PC-3 (cell line): ENCODE measurements around the gene TOLLIP. TPM values are rescaled to one million over a fixed set of nuclear protein-coding genes. Genes with fewer than 3 reads are reported as not detected.

Experiments
- ATAC-seq: fragments of 200-7000 bp; cut with Tn5 transposase; 2 replicates; pipeline ENCODE4 v1.9.1; 2020; ENCODE audit warnings: mild to moderate bottlenecking, moderate library complexity
- BruUV-seq: library from RNA; stranded (reverse); fragments of 400-500 nt; replicated peaks from 2 replicates; lab custom pipeline; 2021; lab: Mats Ljungman, UMichigan
- CTCF ChIA-PET: fragments of 300-600 bp; sonication (Branson Sonifier 250); formaldehyde crosslinking; loops from one replicate; lab custom pipeline; 2022; ENCODE audit warnings: antibody characterized with exemption; lab: Charles Lee
- POLR2A ChIA-PET: fragments of 300-600 bp; sonication (Branson Sonifier 250); formaldehyde crosslinking; loops from one replicate; lab custom pipeline; 2022; ENCODE audit warnings: antibody characterized with exemption; ENCODE audit not compliant: unreplicated experiment; lab: Charles Lee
- DNase-seq: peaks from one replicate; pipeline ENCODE4 v3.0.0-alpha.2; 2015
- H2AFZ ChIP-seq: fragments of 300-600 bp; sonication (generic); 2 replicates; pipeline ENCODE4 v1.6.0; 2016; ENCODE audit warnings: antibody characterized with exemption, low read length
- H3F3A ChIP-seq: fragments of 300-600 bp; sonication (generic); one replicate; pipeline ENCODE4 v1.6.0; 2017; ENCODE audit warnings: antibody characterized with exemption, low read length, control low read depth, mild to moderate bottlenecking; ENCODE audit not compliant: unreplicated experiment
- H3K27ac ChIP-seq: fragments of 300-600 bp; sonication (generic); 2 replicates; pipeline ENCODE4 v1.5.1; 2016; ENCODE audit warnings: mild to moderate bottlenecking, low read length
- H3K27me3 ChIP-seq: fragments of 300-600 bp; sonication (generic); 2 replicates; pipeline ENCODE4 v1.6.1; 2016; ENCODE audit warnings: low read length, mixed read lengths
- H3K36me3 ChIP-seq: fragments of 300-600 bp; sonication (generic); 2 replicates; pipeline ENCODE4 v1.6.1; 2016; ENCODE audit warnings: low read depth, mixed run types, low read length, mixed read lengths
- H3K4me1 ChIP-seq: fragments of 300-600 bp; sonication (generic); 2 replicates; pipeline ENCODE4 v1.5.1; 2016; ENCODE audit warnings: low read length; ENCODE audit not compliant: insufficient read depth
- H3K4me2 ChIP-seq: fragments of 300-600 bp; sonication (generic); 2 replicates; pipeline ENCODE4 v1.6.0; 2016; ENCODE audit warnings: low read length
- H3K4me3 ChIP-seq: fragments of 300-600 bp; sonication (generic); 2 replicates; pipeline ENCODE4 v1.5.1; 2016; ENCODE audit warnings: mild to moderate bottlenecking, low read length, mixed read lengths
- H3K79me2 ChIP-seq: fragments of 300-600 bp; sonication (generic); 2 replicates; pipeline ENCODE4 v1.6.1; 2017; ENCODE audit warnings: low read length, mixed read lengths
- H3K9ac ChIP-seq: fragments of 300-600 bp; sonication (generic); 2 replicates; pipeline ENCODE4 v1.6.0; 2016; ENCODE audit warnings: mild to moderate bottlenecking, low read length
- H3K9me2 ChIP-seq: fragments of 300-600 bp; sonication (generic); replicated peaks from 2 replicates; pipeline ENCODE4 v1.6.1; 2016; ENCODE audit warnings: mixed run types, low read length, mixed read lengths
- H3K9me3 ChIP-seq: fragments of 300-600 bp; sonication (generic); 2 replicates; pipeline ENCODE4 v1.6.1; 2016; ENCODE audit warnings: low read length, mixed read lengths
- H4K20me1 ChIP-seq: fragments of 300-600 bp; sonication (generic); 2 replicates; pipeline ENCODE4 v1.6.1; 2016; ENCODE audit warnings: low read length, mixed read lengths
- CTCF ChIP-seq: fragments of 300-600 bp; sonication (generic); conservative IDR thresholded peaks from 2 replicates; pipeline ENCODE4 v1.5.1; 2017; ENCODE audit warnings: antibody characterized with exemption, low read depth, mild to moderate bottlenecking, low read length
- EZH2 ChIP-seq: fragments of 300-600 bp; sonication (generic); IDR thresholded peaks from one replicate; pipeline ENCODE4 v1.6.1; 2017; ENCODE audit warnings: antibody characterized with exemption, mild to moderate bottlenecking, low read length; ENCODE audit not compliant: unreplicated experiment
- EZH2phosphoT487 ChIP-seq: fragments of 300-600 bp; sonication (generic); IDR thresholded peaks from 2 replicates; pipeline ENCODE4 v1.6.1; 2018; ENCODE audit warnings: mild to moderate bottlenecking, antibody characterized with exemption, low read length, borderline replicate concordance
- intact Hi-C: fragments of 100-400 bp; cut with micrococcal nuclease; formaldehyde crosslinking; loops from 2 replicates; pipeline ENCODE4 v1.9.0; 2023
- total RNA-seq: library from RNA; depleted of rRNA; stranded (reverse); fragments of >200 nt; gene quantifications from 2 replicates; pipeline ENCODE4 v1.2.3, GENCODE V29; 2014

Gene TOLLIP
- total RNA-seq, 1 experiment from 2014 or later: 43.2 TPM

GRCh38 chr11:1297011-1297575, 12.3 kb downstream of the TOLLIP start:
- H3F3A ChIP-seq: no peaks in the 10 kb centered on the region
- no peaks in the 10 kb centered on the region for H3K9me3 ChIP-seq
- no peak overlapping the region for H2AFZ ChIP-seq
- H3K9ac ChIP-seq: no peak overlapping the region
- peaks cover 56% of the 10 kb centered on the region for H3K79me2 ChIP-seq
- ATAC-seq (no peak), DNase-seq (no peak)
- H4K20me1 ChIP-seq: peaks cover 6% of the 10 kb centered on the region; the same call in 1 of the 2 replicates
- no peaks in the 10 kb centered on the region for H3K9me2 ChIP-seq
- no peak overlapping the region for H3K4me2 ChIP-seq
- BruUV-seq: no TSS peak
- intact Hi-C loops: no loop called here
- H3K4me1 ChIP-seq: peaks cover 13% of the 10 kb centered on the region; the same call in 1 of the 2 replicates
- no peaks in the 10 kb centered on the region; the same call in 1 of the 2 replicates for H3K36me3 ChIP-seq
- CTCF ChIA-PET: no interaction called here
- TF ChIP-seq EZH2phosphoT487 (no peak), CTCF (no peak)
- no peak overlapping the region for H3K4me3 ChIP-seq
- no peak overlapping the region for H3K27ac ChIP-seq
- POLR2A ChIA-PET: no interaction called here
- H3K27me3 ChIP-seq: no peaks in the 10 kb centered on the region

DNA sequence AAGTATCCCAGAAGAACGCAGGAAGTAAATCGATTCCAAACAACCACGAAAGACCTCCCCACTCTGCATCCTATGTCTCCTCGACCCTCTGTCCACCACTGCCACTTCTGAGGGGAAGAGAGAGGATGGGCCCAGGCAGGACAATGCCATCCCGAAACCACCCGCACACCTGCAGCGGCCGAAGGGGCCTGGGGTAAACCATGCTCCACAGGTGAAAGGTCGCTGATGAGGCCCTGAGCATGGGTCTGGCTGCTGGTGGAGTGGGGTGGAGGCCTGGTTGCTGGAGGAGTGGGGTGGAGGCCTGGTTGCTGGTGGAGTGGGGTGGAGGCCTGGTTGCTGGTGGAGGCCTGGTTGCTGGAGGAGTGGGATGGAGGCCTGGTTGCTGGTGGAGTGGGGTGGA, 13.1 kb downstream of the TOLLIP start:
- ATAC-seq: no peak
- H3K4me2 ChIP-seq: no peak overlapping the region
- no peak overlapping the region for H3K4me3 ChIP-seq
- peaks cover 6% of the 10 kb centered on the region; the same call in 1 of the 2 replicates for H4K20me1 ChIP-seq
- no peak for TF ChIP-seq EZH2
- no peak for TF ChIP-seq EZH2phosphoT487
- TF ChIP-seq CTCF: no peak
- no peak overlapping the region for H3K9ac ChIP-seq
- H3K4me1 ChIP-seq: peaks cover 13% of the 10 kb centered on the region; the same call in 1 of the 2 replicates
- no peaks in the 10 kb centered on the region for H3K27me3 ChIP-seq
- H2AFZ ChIP-seq: no peak overlapping the region
- no TSS peak for BruUV-seq
- H3F3A ChIP-seq: no peaks in the 10 kb centered on the region
- H3K9me2 ChIP-seq: no peaks in the 10 kb centered on the region
- peaks cover 48% of the 10 kb centered on the region for H3K79me2 ChIP-seq
- no peak for DNase-seq
- ChIA-PET CTCF (no interaction called here), POLR2A (no interaction called here)
- no peaks in the 10 kb centered on the region; the same call in 1 of the 2 replicates for H3K36me3 ChIP-seq
- no peak overlapping the region for H3K27ac ChIP-seq
- H3K9me3 ChIP-seq: no peaks in the 10 kb centered on the region
- intact Hi-C loops: no loop called here

DNA sequence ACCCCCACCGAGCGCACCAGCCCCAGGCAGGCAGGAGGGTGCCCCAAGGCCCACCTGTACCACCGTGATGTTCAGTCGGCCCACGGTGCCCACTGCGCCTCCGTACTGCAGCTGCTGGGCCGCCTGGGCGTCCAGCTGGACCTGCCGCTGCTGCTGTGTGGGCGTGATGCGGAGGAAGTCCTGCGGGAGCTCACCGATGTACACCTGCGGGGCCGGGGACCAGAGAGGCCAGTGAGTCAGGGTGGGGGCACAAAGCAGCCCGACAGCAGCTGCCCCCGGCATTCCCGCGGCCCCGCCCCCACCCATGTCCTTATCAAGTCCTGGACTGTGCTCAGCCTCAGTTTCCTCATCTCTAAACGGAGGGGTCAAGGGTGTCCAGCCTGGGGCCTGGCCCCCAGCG, 13.8 kb downstream of the TOLLIP start:
- Histone ChIP-seq H3K4me2 (no peak overlapping the region), H3K79me2 (peaks cover 42% of the 10 kb centered on the region), H2AFZ (no peak overlapping the region), H3K9me2 (no peaks in the 10 kb centered on the region), H3K27me3 (no peaks in the 10 kb centered on the region), H3F3A (no peaks in the 10 kb centered on the region), H3K27ac (no peak overlapping the region), H3K4me1 (peaks cover 13% of the 10 kb centered on the region; the same call in 1 of the 2 replicates), H3K4me3 (no peak overlapping the region), H3K36me3 (no peaks in the 10 kb centered on the region; the same call in 1 of the 2 replicates), H3K9me3 (no peaks in the 10 kb centered on the region), H4K20me1 (peaks cover 6% of the 10 kb centered on the region; the same call in 1 of the 2 replicates), H3K9ac (no peak overlapping the region)
- intact Hi-C loops: no loop called here
- BruUV-seq: no TSS peak
- ChIA-PET CTCF (no interaction called here), POLR2A (no interaction called here)
- DNase-seq (no peak), ATAC-seq (no peak)
- TF ChIP-seq CTCF: no peak
- TF ChIP-seq EZH2phosphoT487: no peak
- TF ChIP-seq EZH2: no peak
